Immature natural killer cell (primary cell): Measurements from ENCODE around the gene ZFPM1. TPM values are rescaled to one million over a fixed set of nuclear protein-coding genes. Genes with fewer than 3 reads are reported as not detected.

Experiments
- DNase-seq, 3 donors: peaks; one replicate each; pipeline ENCODE4 v3.0.0; 2022; ENCODE audit warnings: mixed read lengths in 1 of 3
- H3K27ac Mint-ChIP-seq, 6 donors: one replicate each; pipeline ENCODE4 v1.8.0; 2020; ENCODE audit warnings: mixed read lengths in 6 of 6, mild to moderate bottlenecking in 5 of 6, inconsistent platforms in 4 of 6, moderate library complexity in 3 of 6
- H3K27me3 Mint-ChIP-seq, 3 donors: one replicate each; pipeline ENCODE4 v1.8.0; 2020 to 2021; ENCODE audit warnings: low read depth in 3 of 3, mild to moderate bottlenecking in 3 of 3, mixed read lengths in 3 of 3, moderate library complexity in 3 of 3, inconsistent platforms in 1 of 3
- H3K36me3 Mint-ChIP-seq, 3 donors: one replicate each; pipeline ENCODE4 v1.8.0; 2020; ENCODE audit warnings: mixed read lengths in 3 of 3, inconsistent platforms in 2 of 3, mild to moderate bottlenecking in 2 of 3
- H3K4me1 Mint-ChIP-seq, 2 donors: one replicate each; pipeline ENCODE4 v1.8.0; 2020; ENCODE audit warnings: inconsistent platforms in 2 of 2, mild to moderate bottlenecking in 2 of 2, mixed read lengths in 2 of 2, moderate library complexity in 1 of 2
- H3K4me3 Mint-ChIP-seq, 5 donors: one replicate each; pipeline ENCODE4 v1.8.0; 2020; ENCODE audit warnings: mild to moderate bottlenecking in 5 of 5, mixed read lengths in 5 of 5, inconsistent platforms in 3 of 5, moderate library complexity in 3 of 5
- H3K9me3 Mint-ChIP-seq, 6 donors: one replicate each; pipeline ENCODE4 v1.8.0; 2020; ENCODE audit warnings: mild to moderate bottlenecking in 6 of 6, mixed read lengths in 6 of 6, inconsistent platforms in 4 of 6, moderate library complexity in 3 of 6
- polyA plus RNA-seq, 3 donors: library from polyadenylated mRNA; unstranded; fragments of 300-500 nt; fragmentation: Illumina TruSeq; gene quantifications; one replicate each; pipeline ENCODE4 v1.2.3, GENCODE V29; 2021

ZFPM1 gene
- polyA plus RNA-seq, 3 donors from 2014 or later: 0.14 to 0.75 TPM; not detected in 1

DNA sequence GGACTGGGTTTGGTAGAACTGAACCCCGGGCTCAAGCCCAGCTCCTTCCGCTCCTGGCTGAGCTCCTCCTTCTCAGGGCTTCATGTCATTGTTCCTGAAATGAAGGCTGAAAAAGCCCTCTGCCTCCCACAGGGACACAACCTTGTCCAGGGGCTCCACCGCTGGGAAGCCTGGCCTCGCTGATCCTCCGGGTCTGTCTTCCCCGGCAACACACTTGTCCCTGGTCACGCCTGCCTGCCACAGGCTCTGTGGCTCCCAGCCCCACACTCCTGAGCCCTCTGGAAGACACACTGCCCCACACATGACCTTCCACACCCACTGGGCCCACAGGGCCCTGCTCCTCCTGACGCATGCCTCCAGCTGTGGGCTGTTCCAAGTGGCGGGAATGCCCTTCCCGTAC lies 99.1 kb downstream of the ZFPM1 start:
- peak overlapping the region in 4 of 5 donors; percentile 31 to 68 (median 64) for H3K4me3 Mint-ChIP-seq
- H3K27me3 Mint-ChIP-seq: peaks cover 0 to 4% (median 3%) of the 10 kb centered on the region in 3 donors
- no peaks in the 10 kb centered on the region for H3K9me3 Mint-ChIP-seq
- H3K4me1 Mint-ChIP-seq: peaks cover 45 to 88% of the 10 kb centered on the region in 2 donors
- H3K36me3 Mint-ChIP-seq: no peaks in the 10 kb centered on the region
- DNase-seq: no peak
- peak overlapping the region in 5 of 6 donors; percentile 78 to 91 (median 82) for H3K27ac Mint-ChIP-seq

DNA sequence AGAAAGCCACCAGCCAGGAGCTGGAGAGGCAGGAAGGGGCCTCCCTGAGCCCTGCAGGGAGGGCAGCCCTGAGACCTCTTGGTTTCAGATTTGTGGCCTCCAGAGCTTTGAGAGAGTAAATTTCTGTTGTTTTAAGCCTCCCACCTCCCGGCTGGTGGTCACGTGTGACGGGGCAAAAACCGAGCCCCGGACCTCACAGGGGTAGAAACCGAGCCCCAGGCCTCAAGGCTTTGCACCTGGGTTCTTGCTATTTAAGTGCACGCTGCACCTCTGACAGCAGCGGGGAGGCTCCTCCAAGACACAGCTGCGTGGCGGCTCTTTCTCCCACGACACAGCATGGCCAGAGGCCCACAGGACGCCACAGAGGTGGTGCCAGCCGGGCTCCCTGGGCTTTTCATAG lies 99.7 kb downstream of the ZFPM1 start:
- H3K4me3 Mint-ChIP-seq: peak overlapping the region; percentile 13 to 68 (median 61)
- H3K9me3 Mint-ChIP-seq: no peaks in the 10 kb centered on the region
- no peaks in the 10 kb centered on the region for H3K36me3 Mint-ChIP-seq
- peak overlapping the region in 5 of 6 donors; percentile 78 to 91 (median 82) for H3K27ac Mint-ChIP-seq
- peaks cover 43 to 90% of the 10 kb centered on the region in 2 donors for H3K4me1 Mint-ChIP-seq
- DNase-seq: peak in 1 of 3 donors; percentile 38
- peaks cover 0 to 4% (median 3%) of the 10 kb centered on the region in 3 donors for H3K27me3 Mint-ChIP-seq

DNA sequence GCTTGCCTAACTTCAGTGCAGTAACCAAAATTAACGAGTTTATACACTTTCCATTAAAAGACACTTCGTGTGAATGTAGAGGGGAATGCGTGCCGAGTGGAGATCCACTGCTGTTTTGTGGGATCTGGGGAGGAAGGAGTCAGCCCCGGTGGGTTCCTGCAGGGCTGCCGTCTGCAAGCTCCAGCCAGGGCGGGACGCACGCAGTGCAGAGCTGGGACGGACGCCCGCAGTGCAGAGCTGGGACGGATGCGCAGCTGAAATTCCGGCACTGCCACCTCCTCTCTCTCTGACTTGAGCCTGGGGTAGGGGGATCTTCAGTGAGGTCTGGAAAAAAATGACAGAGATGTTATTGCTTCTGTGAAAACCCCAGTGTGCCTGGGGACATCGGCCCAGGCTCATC lies 100.7 kb downstream of the ZFPM1 start:
- Mint-ChIP-seq H3K9me3 (no peaks in the 10 kb centered on the region), H3K4me1 (peaks cover 35 to 83% of the 10 kb centered on the region in 2 donors), H3K27ac (peak overlapping the region in 3 of 6 donors; percentile 21 to 87 (median 81)), H3K27me3 (peaks cover 0 to 4% (median 0%) of the 10 kb centered on the region in 3 donors), H3K36me3 (no peaks in the 10 kb centered on the region), H3K4me3 (peak overlapping the region in 2 of 5 donors; percentile 57 to 68)
- no peak for DNase-seq

DNA sequence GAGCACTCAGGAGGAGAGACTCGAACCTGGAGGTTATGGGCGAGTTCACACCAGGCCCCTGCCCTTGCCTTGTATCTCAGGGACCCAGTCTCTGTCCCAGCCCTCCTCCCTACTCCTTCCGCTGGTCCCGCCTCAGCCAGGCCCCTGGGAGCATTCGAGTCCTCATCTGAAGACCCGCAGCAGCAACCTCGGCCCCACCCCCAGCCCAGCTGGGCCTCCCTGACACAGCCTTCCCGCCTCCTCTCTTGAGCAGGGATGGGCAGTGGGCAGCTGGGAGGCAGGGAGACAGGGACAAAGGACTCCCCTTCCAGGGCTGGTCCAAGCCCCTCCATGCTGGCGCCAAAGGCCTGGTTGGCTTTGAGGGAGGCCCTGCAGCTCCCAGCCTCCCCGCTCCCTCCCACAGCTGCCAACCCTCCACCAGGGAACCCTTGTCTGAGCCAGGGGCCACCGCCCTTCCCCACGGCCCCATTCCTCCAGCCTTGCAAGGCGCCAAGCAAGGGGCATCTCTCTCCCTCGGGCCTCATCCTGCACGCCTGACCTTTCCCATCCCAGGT lies 101.7 kb downstream of the ZFPM1 start:
- Mint-ChIP-seq H3K4me1 (peaks cover 28 to 79% of the 10 kb centered on the region in 2 donors), H3K36me3 (no peaks in the 10 kb centered on the region), H3K27ac (peak overlapping the region in 2 of 6 donors; percentile 64 to 87), H3K9me3 (no peaks in the 10 kb centered on the region), H3K27me3 (peaks cover 0 to 4% (median 0%) of the 10 kb centered on the region in 3 donors), H3K4me3 (peak overlapping the region in 3 of 5 donors; percentile 39 to 68 (median 47))
- no peak for DNase-seq

DNA sequence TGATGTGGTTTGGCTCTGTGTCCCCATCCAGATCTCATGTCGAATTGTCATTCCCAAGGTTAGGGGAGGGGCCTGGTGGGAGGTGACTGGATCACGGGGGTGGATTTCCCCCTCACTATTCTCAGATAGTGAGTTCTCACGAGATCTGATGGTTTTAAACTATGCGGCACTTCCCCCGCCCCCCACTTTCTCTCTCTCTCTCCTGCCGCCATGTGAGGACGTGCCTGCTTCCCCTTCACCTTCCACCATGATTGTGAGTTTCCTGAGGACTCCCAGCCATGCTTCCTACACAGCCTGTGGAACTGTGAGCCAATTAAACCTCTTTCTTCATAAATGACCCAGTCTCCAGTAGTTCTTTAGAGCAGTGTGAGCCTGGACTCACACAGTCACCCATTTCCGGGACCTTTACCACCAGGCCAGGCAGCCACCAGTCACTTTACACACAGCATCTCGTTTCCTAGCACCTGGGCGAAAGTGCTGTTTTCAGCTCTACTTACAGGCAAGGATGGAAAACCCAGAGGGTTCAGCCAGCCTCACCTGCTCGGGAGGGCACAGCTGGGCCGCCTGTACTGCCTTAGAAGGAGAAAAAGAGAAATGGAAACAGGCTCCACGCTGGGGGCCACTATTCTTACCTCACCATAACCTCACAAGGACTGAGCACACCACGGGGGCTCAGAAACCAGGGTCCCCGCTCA lies 103.4 kb downstream of the ZFPM1 start:
- Mint-ChIP-seq H3K36me3 (no peaks in the 10 kb centered on the region), H3K9me3 (no peaks in the 10 kb centered on the region), H3K27ac (peak overlapping the region in 2 of 6 donors; percentile 89 to 91), H3K27me3 (peaks cover 0 to 4% (median 3%) of the 10 kb centered on the region in 3 donors), H3K4me3 (peak overlapping the region in 3 of 5 donors; percentile 52 to 64 (median 60)), H3K4me1 (peaks cover 16 to 74% of the 10 kb centered on the region in 2 donors)
- no peak for DNase-seq

DNA sequence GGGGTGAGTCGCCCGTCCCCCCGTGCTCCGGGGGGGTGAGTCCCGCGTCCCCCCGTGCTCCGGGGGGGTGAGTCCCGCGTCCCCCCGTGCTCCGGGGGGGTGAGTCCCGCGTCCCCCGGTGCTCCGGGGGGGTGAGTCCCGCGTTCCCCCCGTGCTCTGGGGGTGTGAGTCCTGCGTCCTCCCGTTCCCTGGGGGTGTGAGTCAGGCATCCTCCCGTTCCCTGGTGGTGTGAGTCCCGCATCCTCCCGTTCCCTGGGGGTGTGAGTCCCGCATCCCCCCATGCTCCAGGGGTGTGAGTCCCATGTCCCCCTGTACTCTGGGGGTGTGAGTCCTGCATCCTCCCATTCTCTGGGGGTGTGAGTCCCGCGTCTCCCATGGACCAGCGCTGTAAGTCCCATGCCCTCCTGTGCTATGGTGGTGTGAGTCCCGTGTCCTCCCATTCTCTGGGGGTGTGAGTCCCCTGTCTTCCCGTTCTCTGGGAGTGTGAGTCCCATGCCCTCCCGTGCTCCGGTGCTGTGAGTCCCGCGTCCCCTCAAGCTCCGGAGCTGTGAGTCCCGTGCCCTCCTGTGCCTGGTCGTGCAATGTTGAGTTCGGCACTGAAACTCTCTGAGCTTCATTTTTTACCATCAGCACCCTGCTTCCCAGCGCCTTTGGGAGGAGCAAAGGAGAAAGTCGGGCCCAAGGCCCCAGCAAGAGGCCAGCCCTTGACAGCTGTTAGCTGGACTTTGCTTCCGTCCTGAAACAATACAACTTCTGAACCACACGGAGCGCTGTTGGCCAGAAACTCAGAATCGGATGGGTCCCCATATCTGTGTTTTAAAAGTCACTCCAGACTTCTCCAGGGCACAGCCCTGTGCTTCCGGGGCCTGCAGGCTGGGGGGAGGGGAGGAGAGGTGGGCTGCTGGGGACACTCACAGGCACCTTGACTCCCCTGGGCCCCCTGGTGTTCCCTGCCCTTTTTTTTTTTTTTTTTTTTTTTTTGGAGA lies 105.7 kb downstream of the ZFPM1 start:
- peak in 1 of 3 donors; percentile 28 for DNase-seq
- Mint-ChIP-seq H3K27me3 (peaks cover 0 to 4% (median 3%) of the 10 kb centered on the region in 3 donors), H3K4me3 (peak overlapping the region in 1 of 5 donors; percentile 57), H3K4me1 (peaks cover 9 to 54% of the 10 kb centered on the region in 2 donors), H3K27ac (peak overlapping the region in 3 of 6 donors; percentile 5 to 58 (median 40)), H3K36me3 (no peaks in the 10 kb centered on the region), H3K9me3 (no peaks in the 10 kb centered on the region)

DNA sequence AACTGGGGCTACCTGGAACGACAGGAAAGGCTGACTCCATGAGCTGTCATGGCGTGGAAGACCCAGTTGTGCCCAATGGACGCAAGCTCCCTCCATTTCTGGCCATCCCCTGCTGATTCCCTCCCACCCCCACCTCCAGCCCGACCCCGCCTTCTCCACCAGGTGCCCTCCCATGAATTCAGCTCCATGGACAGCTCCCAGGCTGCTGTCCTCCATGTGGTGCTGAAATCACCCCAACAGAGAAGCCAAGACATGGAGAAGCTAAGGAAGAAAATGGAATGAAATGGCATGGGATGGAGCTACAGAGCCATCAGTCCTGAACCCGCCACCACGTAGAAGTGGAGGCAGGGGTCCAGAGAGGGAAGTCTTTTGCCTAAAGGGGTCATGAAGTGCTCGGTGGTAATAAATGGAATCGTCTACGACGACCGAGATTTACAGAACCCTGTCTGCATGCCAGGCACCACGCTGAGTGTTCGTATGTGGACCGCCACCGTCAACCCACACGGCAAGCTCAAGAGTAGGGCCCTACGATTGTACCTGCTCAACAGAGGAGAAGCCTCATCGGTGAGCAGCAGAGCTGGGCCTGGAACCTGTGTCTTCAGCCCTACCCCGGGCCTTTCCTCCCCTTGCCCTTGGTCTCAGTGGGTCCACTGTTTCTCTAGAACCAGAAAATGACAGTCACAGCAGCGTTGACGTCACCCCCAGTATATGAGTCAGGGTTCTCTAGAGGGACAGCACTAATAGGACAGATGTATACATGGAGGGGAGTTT lies 107.8 kb downstream of the ZFPM1 start:
- peak overlapping the region in 1 of 6 donors; percentile 65 for H3K27ac Mint-ChIP-seq
- H3K4me1 Mint-ChIP-seq: peaks cover 9 to 36% of the 10 kb centered on the region in 2 donors
- DNase-seq: no peak
- no peaks in the 10 kb centered on the region for H3K36me3 Mint-ChIP-seq
- no peak overlapping the region for H3K4me3 Mint-ChIP-seq
- H3K27me3 Mint-ChIP-seq: peaks cover 0 to 5% (median 4%) of the 10 kb centered on the region in 3 donors
- H3K9me3 Mint-ChIP-seq: no peaks in the 10 kb centered on the region

DNA sequence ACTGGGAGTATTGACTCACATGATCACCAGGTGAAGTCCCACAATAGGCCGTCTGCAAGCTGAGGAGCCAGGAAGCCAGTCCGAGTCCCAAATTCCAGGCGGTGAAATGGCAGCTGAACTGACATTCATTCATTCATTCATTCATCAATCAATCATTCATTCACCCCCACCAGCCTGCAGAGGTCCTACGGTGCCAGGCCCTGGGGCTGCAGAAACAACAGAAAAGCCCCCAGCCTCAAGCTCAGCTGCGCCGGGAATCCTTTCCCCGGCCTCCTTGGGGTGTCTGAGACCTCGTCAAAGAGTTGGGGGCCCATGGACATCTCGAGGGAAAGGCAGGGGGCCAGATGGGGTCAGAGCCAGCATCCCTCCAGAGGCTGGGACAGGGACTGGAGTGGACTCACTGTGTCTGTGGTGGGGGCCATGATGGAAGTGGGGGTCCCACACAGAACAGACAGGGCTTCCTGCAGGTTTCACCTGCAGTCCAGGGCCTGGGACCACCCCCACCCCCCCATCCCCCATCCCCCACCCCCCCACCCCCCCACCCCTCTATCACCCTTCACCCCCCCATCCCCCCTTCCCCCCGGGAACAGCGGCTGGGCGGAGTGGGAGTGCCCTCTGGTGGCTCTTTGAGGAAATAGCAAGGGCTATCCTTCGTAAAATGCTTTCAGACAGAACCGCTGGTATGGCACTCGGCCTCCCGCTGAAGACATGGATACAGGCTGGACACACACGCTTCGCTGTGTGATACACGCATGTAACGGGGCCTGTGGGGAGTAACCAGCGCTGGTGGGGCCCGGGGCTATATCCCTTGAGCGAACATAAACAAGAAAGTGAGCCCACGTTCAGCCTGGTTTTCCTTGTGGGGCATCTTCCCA lies 108.6 kb downstream of the ZFPM1 start:
- Mint-ChIP-seq H3K36me3 (no peaks in the 10 kb centered on the region), H3K4me3 (no peak overlapping the region), H3K9me3 (no peaks in the 10 kb centered on the region), H3K27me3 (peaks cover 0 to 5% (median 2%) of the 10 kb centered on the region in 3 donors), H3K27ac (peak overlapping the region in 1 of 6 donors; percentile 78), H3K4me1 (peaks cover 9 to 28% of the 10 kb centered on the region in 2 donors)
- peak; percentile 49 to 61 (median 56) for DNase-seq

DNA sequence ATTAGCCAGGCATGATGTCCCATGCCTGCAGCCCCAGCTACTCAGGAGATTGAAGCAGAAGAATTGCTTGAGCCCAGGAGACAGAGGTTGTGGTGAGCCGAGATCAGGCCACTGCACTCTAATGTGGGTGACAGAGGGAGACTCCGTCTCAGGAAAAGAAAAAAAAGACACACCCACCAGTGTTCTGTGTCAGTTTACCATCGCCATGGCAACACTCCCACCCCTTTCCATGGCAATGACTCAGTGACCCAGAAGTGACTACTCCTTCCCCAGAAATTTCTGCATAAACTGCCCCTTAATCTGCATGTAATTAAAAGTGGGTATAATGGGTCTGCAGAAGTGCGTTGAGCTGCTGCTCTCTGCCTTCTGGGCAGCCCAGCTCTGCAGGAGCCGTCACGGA lies 113.1 kb downstream of the ZFPM1 start:
- Mint-ChIP-seq H3K27ac (no peak overlapping the region), H3K4me3 (no peak overlapping the region), H3K36me3 (no peaks in the 10 kb centered on the region), H3K9me3 (no peaks in the 10 kb centered on the region), H3K27me3 (peaks cover 6 to 11% (median 9%) of the 10 kb centered on the region in 3 donors), H3K4me1 (peaks cover 13 to 16% of the 10 kb centered on the region in 2 donors)
- DNase-seq: no peak

DNA sequence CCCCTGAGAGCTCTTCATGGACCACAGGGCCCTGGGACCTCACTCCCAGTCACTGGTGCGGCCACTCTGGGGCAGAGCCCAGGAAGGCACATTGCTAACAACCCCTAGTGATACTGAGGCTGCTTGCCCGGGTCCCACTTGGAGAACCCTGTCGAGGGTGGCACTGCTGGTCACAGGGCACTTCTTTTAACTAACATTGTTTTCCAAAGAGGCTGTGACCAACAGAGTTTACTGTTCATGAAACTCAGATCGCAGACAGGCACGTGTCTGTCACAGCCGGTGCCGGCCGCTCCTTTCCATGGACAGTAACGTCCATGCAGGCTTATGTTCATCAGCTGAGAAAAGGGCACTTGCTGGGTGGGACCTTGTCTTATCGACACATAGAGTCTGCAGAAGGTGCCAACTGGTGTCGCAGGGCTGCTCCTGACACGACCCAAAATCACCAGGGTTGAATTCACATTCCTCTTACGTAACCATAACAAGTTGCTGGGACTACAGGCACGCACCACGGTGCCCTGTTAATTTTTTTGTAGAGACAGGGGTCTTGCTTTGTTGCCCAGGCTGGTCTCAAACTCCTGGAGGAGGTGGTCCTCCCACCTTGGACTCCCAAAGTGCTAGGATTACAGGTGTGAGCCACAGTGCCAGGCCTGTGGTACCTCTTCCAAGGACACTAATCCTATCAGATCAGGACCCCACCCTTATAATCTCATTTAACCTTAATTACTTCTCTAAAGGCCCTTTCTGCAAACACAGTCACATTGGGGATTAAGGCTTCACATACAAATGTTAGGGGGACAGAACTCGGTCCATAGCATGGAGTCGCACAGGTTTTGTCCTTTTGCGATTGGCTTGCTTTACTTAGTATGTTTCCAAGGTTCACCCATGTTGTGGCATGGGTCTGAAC lies 115.9 kb downstream of the ZFPM1 start:
- Mint-ChIP-seq H3K4me1 (peaks cover 26% of the 10 kb centered on the region in 2 donors), H3K9me3 (no peaks in the 10 kb centered on the region), H3K27me3 (peaks cover 3 to 14% (median 11%) of the 10 kb centered on the region in 3 donors), H3K27ac (peak overlapping the region; percentile 68 to 85 (median 81)), H3K36me3 (no peaks in the 10 kb centered on the region), H3K4me3 (peak overlapping the region; percentile 78 to 88 (median 84))
- DNase-seq: no peak

DNA sequence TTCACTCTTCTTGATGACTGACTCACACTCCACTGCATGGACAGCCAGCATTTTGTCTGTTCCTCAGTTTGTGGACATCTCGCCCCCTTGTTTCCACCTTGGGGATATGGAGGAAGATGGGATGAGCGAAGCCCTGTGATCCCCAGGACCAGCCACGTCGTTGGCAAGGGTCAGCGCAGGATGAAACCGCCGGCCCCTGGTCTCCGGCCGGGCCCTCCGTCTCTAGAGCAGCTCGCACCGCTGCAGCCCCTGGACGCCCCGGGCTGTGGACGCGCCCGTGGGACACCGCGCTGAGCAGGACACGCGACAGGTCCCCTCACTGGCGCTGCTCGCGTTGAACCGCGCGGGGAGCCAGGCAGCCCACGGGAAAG lies 116.5 kb downstream of the ZFPM1 start:
- H3K4me1 Mint-ChIP-seq: peaks cover 26% of the 10 kb centered on the region in 2 donors
- H3K27ac Mint-ChIP-seq: peak overlapping the region; percentile 68 to 90 (median 82)
- H3K4me3 Mint-ChIP-seq: peak overlapping the region; percentile 78 to 88 (median 84)
- H3K9me3 Mint-ChIP-seq: no peaks in the 10 kb centered on the region
- peaks cover 3 to 14% (median 13%) of the 10 kb centered on the region in 3 donors for H3K27me3 Mint-ChIP-seq
- DNase-seq: no peak
- no peaks in the 10 kb centered on the region for H3K36me3 Mint-ChIP-seq
